A673 (cell line): ENCODE measurements around the gene CYTH2.

Experiments
- EZH2 ChIP-seq: fragments of 200-600 bp; sonication (generic); IDR thresholded peaks from 2 replicates; pipeline ENCODE4 v1.6.1; 2017; ENCODE audit warnings: borderline replicate concordance, low read depth, mild to moderate bottlenecking, mixed read lengths, antibody characterized with exemption, low read length; ENCODE audit not compliant: poor library complexity, severe bottlenecking
- TF ChIP-seq, protein P1 (sequence below): fragments of 300-800, 200-600 bp; sonication (generic); conservative IDR thresholded peaks from 2 replicates; pipeline ENCODE4 v1.5.1; 2017; ENCODE audit warnings: low read depth, mild to moderate bottlenecking, antibody characterized with exemption, low read length, moderate library complexity, mixed read lengths

DNA sequence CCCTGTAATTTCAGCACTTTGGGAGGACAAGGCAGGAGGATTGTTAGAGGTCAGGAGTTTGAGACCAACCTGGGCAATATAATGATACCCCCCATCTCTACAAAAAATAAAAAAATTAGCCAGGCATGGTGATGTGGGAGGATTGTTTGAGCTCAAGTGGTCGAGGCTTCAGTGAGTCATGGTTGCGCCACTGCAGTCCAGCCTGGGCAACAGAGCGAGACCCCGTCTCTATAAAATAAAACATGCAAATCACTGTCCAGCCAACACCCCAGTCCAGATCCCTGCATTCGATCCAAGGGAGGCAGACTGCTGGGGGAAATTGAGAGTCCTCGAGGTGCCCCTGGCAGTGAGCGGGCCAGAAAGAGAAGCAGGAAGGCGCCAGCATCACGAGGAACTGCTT lies 7.0 kb downstream of the CYTH2 start:
- TF ChIP-seq, protein P1, sequence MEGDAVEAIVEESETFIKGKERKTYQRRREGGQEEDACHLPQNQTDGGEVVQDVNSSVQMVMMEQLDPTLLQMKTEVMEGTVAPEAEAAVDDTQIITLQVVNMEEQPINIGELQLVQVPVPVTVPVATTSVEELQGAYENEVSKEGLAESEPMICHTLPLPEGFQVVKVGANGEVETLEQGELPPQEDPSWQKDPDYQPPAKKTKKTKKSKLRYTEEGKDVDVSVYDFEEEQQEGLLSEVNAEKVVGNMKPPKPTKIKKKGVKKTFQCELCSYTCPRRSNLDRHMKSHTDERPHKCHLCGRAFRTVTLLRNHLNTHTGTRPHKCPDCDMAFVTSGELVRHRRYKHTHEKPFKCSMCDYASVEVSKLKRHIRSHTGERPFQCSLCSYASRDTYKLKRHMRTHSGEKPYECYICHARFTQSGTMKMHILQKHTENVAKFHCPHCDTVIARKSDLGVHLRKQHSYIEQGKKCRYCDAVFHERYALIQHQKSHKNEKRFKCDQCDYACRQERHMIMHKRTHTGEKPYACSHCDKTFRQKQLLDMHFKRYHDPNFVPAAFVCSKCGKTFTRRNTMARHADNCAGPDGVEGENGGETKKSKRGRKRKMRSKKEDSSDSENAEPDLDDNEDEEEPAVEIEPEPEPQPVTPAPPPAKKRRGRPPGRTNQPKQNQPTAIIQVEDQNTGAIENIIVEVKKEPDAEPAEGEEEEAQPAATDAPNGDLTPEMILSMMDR = no peak
- no peak for TF ChIP-seq EZH2
